Tibial artery (tissue), 4 donors: ENCODE measurements around the gene SPEM2.
A peak's percentile ranks its signal among the peaks of the same experiment; 100 is the strongest.

Source experiments
- DNase-seq, 2 donors: peaks; one replicate each; pipeline ENCODE4 v3.0.0-alpha.2; 2019
- H3K27ac ChIP-seq, 2 donors: fragments of 200-600 bp; sonication (generic) in 1 of 2; 1 replicate in 1 of 2; 2 replicates in 1 of 2; pipeline ENCODE4 v1.5.1; 2018 to 2019; ENCODE audit warnings: mild to moderate bottlenecking in 1 of 2
- H3K27me3 ChIP-seq, 2 donors: fragments of 200-600 bp; sonication (generic) in 1 of 2; one replicate each; pipeline versions ENCODE4 v1.5.1 to v1.6.0; 2016 to 2019
- H3K36me3 ChIP-seq, 3 donors: fragments of 200-600 bp; sonication (generic) in 2 of 3; one replicate each; pipeline ENCODE4 v1.5.1; 2016 to 2019; ENCODE audit warnings: mild to moderate bottlenecking in 2 of 3
- H3K4me1 ChIP-seq, 4 donors: fragments of 200-600 bp; sonication (generic) in 2 of 4; 1 replicate in 3 of 4; 2 replicates in 1 of 4; pipeline ENCODE4 v1.5.1; 2016 to 2019
- H3K4me3 ChIP-seq, 2 donors: fragments of 200-600 bp; sonication (generic) in 1 of 2; 1 replicate in 1 of 2; 2 replicates in 1 of 2; pipeline ENCODE4 v1.5.1; 2018 to 2019; ENCODE audit warnings: mild to moderate bottlenecking in 2 of 2
- H3K9me3 ChIP-seq, 3 donors: fragments of 200-600 bp; sonication (generic) in 1 of 3; one replicate each; pipeline ENCODE4 v1.5.1; 2016 to 2019
- intact Hi-C: fragments of 100-400 bp; cut with DNase I; formaldehyde crosslinking; loops from one replicate; pipeline ENCODE4 v1.15.0; 2023; ENCODE audit warnings: low total_unique reads
- TF ChIP-seq, protein P1 (sequence below), 2 experiments: fragments of 200-600 bp in 1 of 2; fragments of 450-650 bp in 1 of 2; IDR thresholded peaks; one replicate each; pipeline ENCODE4 v1.5.1; 2017 to 2019; ENCODE audit warnings: antibody characterized with exemption in 2 of 2, mild to moderate bottlenecking in 1 of 2, moderate library complexity in 1 of 2

Gene SPEM2

DNA sequence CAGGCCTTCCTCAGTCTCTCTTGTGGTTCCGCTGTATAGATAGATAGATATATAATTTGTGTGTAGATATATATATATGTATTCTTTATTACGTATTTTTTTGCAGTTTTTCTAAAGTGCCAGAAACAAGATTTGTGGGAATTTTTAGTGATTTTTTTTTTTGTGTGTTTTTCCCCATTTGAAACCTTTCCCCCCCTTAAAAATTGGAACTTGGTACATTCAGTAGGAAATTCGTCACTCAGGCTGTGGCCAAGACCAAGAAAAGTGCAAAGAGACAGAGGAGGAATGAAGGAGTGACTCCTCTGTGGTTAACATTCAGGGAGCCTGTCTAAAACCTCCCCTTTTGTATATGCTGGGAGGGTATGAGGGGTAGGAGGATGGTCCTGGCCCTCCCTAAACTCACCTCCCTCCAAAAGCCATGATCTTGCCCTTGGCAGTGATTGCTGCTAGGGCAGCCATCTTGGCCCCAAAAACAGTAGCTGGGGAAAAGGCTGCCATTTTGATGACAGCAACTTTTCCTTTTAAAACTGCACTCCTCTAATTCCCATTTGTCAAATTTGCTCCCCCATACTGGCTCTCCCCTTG lies 34.6 kb downstream of the SPEM2 start:
- no peak for DNase-seq

DNA sequence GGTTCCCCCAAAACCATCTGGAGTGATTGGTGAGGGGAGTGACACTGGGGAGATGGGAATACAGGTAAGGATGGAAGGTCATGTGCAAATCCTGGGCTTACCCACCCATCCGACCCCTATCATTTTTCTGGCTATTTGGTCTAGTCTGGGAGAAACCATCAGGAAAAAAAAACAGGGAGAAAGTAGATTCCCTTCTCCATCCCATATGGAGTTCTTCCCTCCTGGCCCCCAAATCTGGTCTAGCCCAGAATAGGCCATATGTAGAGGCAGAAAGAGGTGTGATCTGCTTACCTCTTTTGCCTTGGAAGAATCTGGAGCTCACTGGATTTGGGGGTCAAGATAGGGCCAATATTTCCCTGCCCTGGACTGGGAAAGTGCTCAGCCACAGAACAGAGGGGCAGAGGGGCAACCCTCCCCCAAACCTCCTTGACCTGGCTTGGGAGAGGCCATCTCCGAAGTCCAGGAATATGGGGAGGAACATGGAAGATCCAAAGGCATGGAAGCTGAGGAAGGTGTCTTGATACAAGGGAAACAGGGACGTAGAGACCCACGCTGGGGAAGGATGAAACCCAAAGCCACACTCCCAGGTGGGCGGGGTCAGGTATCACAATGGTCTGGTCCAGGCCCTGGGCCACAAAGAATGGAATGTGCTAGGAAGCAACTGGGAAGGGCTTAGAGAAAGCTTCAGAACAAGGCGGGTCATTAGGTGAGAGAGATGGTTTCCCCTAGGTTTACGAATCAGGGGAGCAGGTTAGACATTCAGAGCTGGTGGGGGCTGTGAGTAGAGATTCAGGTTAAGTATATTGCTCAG lies 35.6 kb downstream of the SPEM2 start:
- H3K9me3 ChIP-seq, result no peaks in the 10 kb centered on the region
- intact Hi-C loops, result no loop called here
- no peak for DNase-seq
- no peaks in the 10 kb centered on the region for H3K27me3 ChIP-seq
- H3K27ac ChIP-seq, result peak overlapping the region in 1 of 2 donors; percentile 4
- peaks cover 30 to 44% (median 37%) of the 10 kb centered on the region in 3 donors for H3K36me3 ChIP-seq
- peaks cover 0 to 14% (median 10%) of the 10 kb centered on the region in 4 donors for H3K4me1 ChIP-seq
- TF ChIP-seq, protein P1, sequence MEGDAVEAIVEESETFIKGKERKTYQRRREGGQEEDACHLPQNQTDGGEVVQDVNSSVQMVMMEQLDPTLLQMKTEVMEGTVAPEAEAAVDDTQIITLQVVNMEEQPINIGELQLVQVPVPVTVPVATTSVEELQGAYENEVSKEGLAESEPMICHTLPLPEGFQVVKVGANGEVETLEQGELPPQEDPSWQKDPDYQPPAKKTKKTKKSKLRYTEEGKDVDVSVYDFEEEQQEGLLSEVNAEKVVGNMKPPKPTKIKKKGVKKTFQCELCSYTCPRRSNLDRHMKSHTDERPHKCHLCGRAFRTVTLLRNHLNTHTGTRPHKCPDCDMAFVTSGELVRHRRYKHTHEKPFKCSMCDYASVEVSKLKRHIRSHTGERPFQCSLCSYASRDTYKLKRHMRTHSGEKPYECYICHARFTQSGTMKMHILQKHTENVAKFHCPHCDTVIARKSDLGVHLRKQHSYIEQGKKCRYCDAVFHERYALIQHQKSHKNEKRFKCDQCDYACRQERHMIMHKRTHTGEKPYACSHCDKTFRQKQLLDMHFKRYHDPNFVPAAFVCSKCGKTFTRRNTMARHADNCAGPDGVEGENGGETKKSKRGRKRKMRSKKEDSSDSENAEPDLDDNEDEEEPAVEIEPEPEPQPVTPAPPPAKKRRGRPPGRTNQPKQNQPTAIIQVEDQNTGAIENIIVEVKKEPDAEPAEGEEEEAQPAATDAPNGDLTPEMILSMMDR (IDR thresholded peaks at IDR 0.05), result no peak
- no peak overlapping the region for H3K4me3 ChIP-seq

More for the DNA sequence above, 34.6 kb downstream of the SPEM2 start:
- H3K9me3 ChIP-seq, result no peaks in the 10 kb centered on the region
- H3K4me3 ChIP-seq, result no peak overlapping the region
- no peaks in the 10 kb centered on the region for H3K27me3 ChIP-seq
- peaks cover 20 to 34% (median 29%) of the 10 kb centered on the region in 3 donors for H3K36me3 ChIP-seq
- H3K27ac ChIP-seq, result peak overlapping the region in 1 of 2 donors; percentile 4
- TF ChIP-seq, protein P1 (IDR thresholded peaks at IDR 0.05), result no peak
- H3K4me1 ChIP-seq, result peaks cover 0 to 13% (median 7%) of the 10 kb centered on the region in 4 donors
- intact Hi-C loops, result no loop called here

DNA sequence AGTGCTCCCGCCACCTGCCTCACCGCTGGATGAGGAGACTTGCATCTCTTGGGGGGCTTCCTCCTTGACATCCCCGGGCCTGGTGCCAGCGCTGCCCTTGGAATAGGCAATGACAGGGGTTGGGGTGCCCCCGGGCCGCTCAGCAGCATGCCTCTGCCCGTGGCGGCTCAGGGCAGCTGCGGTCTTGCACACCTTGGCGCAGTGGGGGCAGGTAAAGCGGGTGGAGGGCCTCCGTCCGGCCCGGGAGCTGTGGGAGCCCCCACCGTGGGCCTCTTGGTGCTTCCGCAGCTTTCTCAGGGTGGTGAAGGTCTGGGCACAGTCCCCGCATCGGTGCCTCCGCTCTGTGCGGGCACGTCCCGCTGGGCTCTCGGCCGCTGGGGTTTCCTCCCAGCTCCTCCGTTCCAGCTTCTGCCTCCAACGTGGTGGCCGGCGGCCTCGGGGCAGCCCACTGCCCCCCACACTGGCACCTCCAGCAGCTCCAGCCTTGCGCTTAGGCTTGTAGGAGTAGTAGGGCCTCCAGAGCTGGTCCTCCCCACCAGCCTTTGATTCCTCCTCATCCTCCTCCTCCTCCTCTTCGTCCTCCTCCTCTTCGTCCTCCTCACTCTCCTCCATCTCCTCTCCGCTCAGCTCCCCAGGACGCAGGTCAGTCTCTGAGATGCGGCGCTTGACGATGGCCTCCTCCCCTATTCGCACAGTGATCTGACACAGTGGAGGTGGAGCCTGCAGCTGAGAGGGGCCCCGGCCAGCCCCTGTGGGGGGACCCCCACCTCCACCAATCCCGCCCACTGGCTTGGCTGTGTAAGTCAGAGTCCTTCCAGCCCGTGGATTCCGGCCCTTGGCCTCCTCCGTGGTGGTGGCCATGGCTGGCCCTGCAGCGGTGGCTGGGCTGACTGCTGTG lies 37.3 kb downstream of the SPEM2 start:
- Histone ChIP-seq H3K36me3 (peaks cover 31 to 56% (median 44%) of the 10 kb centered on the region in 3 donors), H3K27me3 (no peaks in the 10 kb centered on the region), H3K4me1 (peaks cover 7 to 19% (median 18%) of the 10 kb centered on the region in 4 donors), H3K27ac (no peak overlapping the region), H3K9me3 (no peaks in the 10 kb centered on the region), H3K4me3 (no peak overlapping the region)
- TF ChIP-seq, protein P1 (IDR thresholded peaks at IDR 0.05), result no peak
- peak in 1 of 2 donors; percentile 69 for DNase-seq
- intact Hi-C loops, result no loop called here

DNA sequence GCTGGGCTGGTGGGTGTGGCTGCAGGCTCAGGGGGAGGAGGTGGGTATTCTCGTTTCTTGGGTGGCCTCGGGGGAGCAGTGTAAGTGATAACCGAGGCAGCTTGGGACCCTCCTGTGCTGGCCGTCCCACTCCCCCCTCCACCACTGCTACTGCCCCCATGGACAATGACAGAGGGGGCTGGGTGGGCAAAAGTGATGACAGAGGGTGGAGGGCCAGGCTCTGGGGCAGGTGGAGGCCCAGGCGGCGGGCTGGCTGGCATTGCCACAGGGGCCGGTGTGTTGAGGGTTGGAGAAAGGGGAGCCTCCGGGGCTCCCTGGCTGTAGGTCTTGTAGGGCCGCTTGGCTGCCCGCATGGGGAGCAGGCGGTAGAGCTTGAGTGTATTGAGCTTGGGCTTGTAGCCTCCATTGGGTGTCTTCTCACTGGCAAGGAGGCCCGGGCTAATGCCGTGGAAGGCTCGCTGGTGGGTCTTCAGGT lies 38.0 kb downstream of the SPEM2 start:
- no peak overlapping the region for H3K4me3 ChIP-seq
- peaks cover 7 to 26% (median 18%) of the 10 kb centered on the region in 4 donors for H3K4me1 ChIP-seq
- peaks cover 31 to 56% (median 44%) of the 10 kb centered on the region in 3 donors for H3K36me3 ChIP-seq
- no peaks in the 10 kb centered on the region for H3K27me3 ChIP-seq
- TF ChIP-seq, protein P1 (IDR thresholded peaks at IDR 0.05), result no peak
- intact Hi-C loops, result no loop called here
- no peak overlapping the region for H3K27ac ChIP-seq
- no peaks in the 10 kb centered on the region for H3K9me3 ChIP-seq
- DNase-seq, result no peak

DNA sequence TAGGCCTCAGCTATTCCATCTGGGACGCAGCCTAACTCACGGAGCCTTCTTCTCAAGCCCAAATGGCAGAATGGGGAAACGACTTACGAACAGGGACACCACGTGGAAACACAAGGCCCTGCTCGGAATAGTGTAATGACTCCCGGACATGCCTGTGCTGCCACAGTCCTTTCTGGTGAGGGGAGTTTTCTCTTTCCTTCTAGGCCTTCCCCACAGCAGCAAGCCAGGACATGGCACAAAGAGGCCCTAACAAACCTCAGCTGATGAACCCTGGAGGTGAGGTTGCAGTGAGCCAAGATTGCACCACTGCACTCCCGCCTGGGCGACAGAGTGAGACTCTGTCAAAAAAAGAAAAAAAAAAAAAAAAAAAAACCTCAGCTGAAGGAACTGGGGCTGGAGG lies 38.7 kb downstream of the SPEM2 start:
- Histone ChIP-seq H3K9me3 (no peaks in the 10 kb centered on the region), H3K27ac (no peak overlapping the region), H3K36me3 (peaks cover 31 to 56% (median 44%) of the 10 kb centered on the region in 3 donors), H3K27me3 (no peaks in the 10 kb centered on the region), H3K4me3 (no peak overlapping the region), H3K4me1 (peaks cover 7 to 32% (median 19%) of the 10 kb centered on the region in 4 donors)
- DNase-seq, result no peak
- intact Hi-C loops, result no loop called here
- TF ChIP-seq, protein P1 (IDR thresholded peaks at IDR 0.05), result no peak
